ENCODE data around the gene LINC01488. TPM values are rescaled to one million over a fixed set of nuclear protein-coding genes. Genes with fewer than 3 reads are reported as not detected.
A peak's percentile ranks its signal among the peaks of the same experiment; 100 is the strongest.

LINC01488 gene
- total RNA-seq, 2 experiments from 2014 or later, result not detected

- H3K27ac ChIP-seq (ENCODE audit: low read depth in 1 of 2, low read length in 2 of 2), result no peak overlapping the region
- no peaks in the 10 kb centered on the region for H3K9me3 Mint-ChIP-seq
- no peaks in the 10 kb centered on the region for H3K9me3 ChIP-seq (ENCODE audit: control insufficient read depth in 1 of 2, insufficient read depth in 1 of 2, low read length in 2 of 2)
- no peak overlapping the region for H3K27ac Mint-ChIP-seq
- intact Hi-C loops (cut with DNase I, micrococcal nuclease), result loop anchor here in 1 of 2 experiments (2.0 kb wide), 1 partner anchor 147 kb away; no protein-coding TSS in a partner anchor
- peaks cover 19% of the 10 kb centered on the region for H3K4me1 ChIP-seq (ENCODE audit: insufficient read depth, low read length)
- peak overlapping the region; percentile 38 for H3K4me3 Mint-ChIP-seq
- ATAC-seq (ENCODE audit: poor library complexity), result no peak
- no peak for DNase-seq
- ChIA-PET CTCF (no interaction called here), POLR2A (no interaction called here)
- H3K4me1 Mint-ChIP-seq (ENCODE audit: low read depth), result peaks cover 12% of the 10 kb centered on the region
- no peaks in the 10 kb centered on the region for H3K36me3 ChIP-seq (ENCODE audit: insufficient read depth, low read length)
- H3K27me3 Mint-ChIP-seq, result peaks cover 19% of the 10 kb centered on the region
- peak overlapping the region; percentile 39 for H3K4me3 ChIP-seq (ENCODE audit: low read length)
- no peak for TF ChIP-seq CTCF (IDR thresholded peaks at IDR 0.05)
- H3K27me3 ChIP-seq (ENCODE audit: control insufficient read depth in 1 of 2, insufficient read depth in 2 of 2, low read length in 2 of 2), result peaks cover 0 to 9% of the 10 kb centered on the region in 2 experiments
- H3K36me3 Mint-ChIP-seq (ENCODE audit: low read depth), result no peaks in the 10 kb centered on the region
These were observed 37.5 kb upstream of the LINC01488 start for GRCh38 chr11:69443968-69444364.

GRCh38 chr11:69444381-69445130 is 36.9 kb upstream of the LINC01488 start:
- Mint-ChIP-seq H3K36me3 (ENCODE audit: low read depth) (no peaks in the 10 kb centered on the region), H3K4me1 (ENCODE audit: low read depth) (peaks cover 12% of the 10 kb centered on the region), H3K9me3 (no peaks in the 10 kb centered on the region), H3K4me3 (no peak overlapping the region), H3K27me3 (peaks cover 19% of the 10 kb centered on the region), H3K27ac (no peak overlapping the region)
- ATAC-seq (ENCODE audit: poor library complexity) (no peak), DNase-seq (peak in 2 of 14 experiments; percentile 20 to 33)
- Histone ChIP-seq H3K9me3 (ENCODE audit: control insufficient read depth in 1 of 2, insufficient read depth in 1 of 2, low read length in 2 of 2) (peaks cover 0 to 4% of the 10 kb centered on the region in 2 experiments), H3K27me3 (ENCODE audit: control insufficient read depth in 1 of 2, insufficient read depth in 2 of 2, low read length in 2 of 2) (peaks cover 0 to 13% of the 10 kb centered on the region in 2 experiments), H3K4me1 (ENCODE audit: insufficient read depth, low read length) (peaks cover 19% of the 10 kb centered on the region), H3K36me3 (ENCODE audit: insufficient read depth, low read length) (no peaks in the 10 kb centered on the region), H3K27ac (ENCODE audit: low read depth in 1 of 2, low read length in 2 of 2) (no peak overlapping the region), H3K4me3 (ENCODE audit: low read length) (no peak overlapping the region)
- TF ChIP-seq CTCF (IDR thresholded peaks at IDR 0.05), result no peak
- intact Hi-C loops (cut with DNase I, micrococcal nuclease), result no loop called here
- ChIA-PET POLR2A (no interaction called here), CTCF (no interaction called here)

GRCh38 chr11:69445131-69445470 is 36.4 kb upstream of the LINC01488 start:
- CTCF ChIA-PET, result no interaction called here
- Histone ChIP-seq H3K27ac (ENCODE audit: low read depth in 1 of 2, low read length in 2 of 2) (no peak overlapping the region), H3K36me3 (ENCODE audit: insufficient read depth, low read length) (no peaks in the 10 kb centered on the region), H3K4me3 (ENCODE audit: low read length) (no peak overlapping the region), H3K9me3 (ENCODE audit: control insufficient read depth in 1 of 2, insufficient read depth in 1 of 2, low read length in 2 of 2) (peaks cover 0 to 6% of the 10 kb centered on the region in 2 experiments), H3K27me3 (ENCODE audit: control insufficient read depth in 1 of 2, insufficient read depth in 2 of 2, low read length in 2 of 2) (peaks cover 2 to 19% of the 10 kb centered on the region in 2 experiments), H3K4me1 (ENCODE audit: insufficient read depth, low read length) (peaks cover 19% of the 10 kb centered on the region)
- intact Hi-C loops (cut with DNase I, micrococcal nuclease), result no loop called here
- H3K36me3 Mint-ChIP-seq (ENCODE audit: low read depth), result no peaks in the 10 kb centered on the region
- DNase-seq, result no peak
- peaks cover 12% of the 10 kb centered on the region for H3K4me1 Mint-ChIP-seq (ENCODE audit: low read depth)
- no peak overlapping the region for H3K4me3 Mint-ChIP-seq
- TF ChIP-seq CTCF (IDR thresholded peaks at IDR 0.05), result no peak
- peaks cover 19% of the 10 kb centered on the region for H3K27me3 Mint-ChIP-seq
- ATAC-seq (ENCODE audit: poor library complexity), result no peak
- no peaks in the 10 kb centered on the region for H3K9me3 Mint-ChIP-seq
- no peak overlapping the region for H3K27ac Mint-ChIP-seq
- POLR2A ChIA-PET, result no interaction called here

Measured in CD4-positive, alpha-beta T cell (primary cell).